Gastroesophageal sphincter (tissue), 3 donors: ENCODE measurements around the gene DYNLL2.

Experiments used
- CTCF ChIP-seq, 4 experiments: fragments of 200-600 bp in 2 of 4; fragments of 450-650 bp in 2 of 4; sonication (generic) in 1 of 4; IDR thresholded peaks; one replicate each; pipeline ENCODE4 v1.5.1; 2017 to 2019; ENCODE audit warnings: antibody characterized with exemption in 4 of 4, mild to moderate bottlenecking in 2 of 4, moderate library complexity in 2 of 4
- POLR2A ChIP-seq, 2 donors: fragments of 450-650 bp; IDR thresholded peaks; one replicate each; pipeline ENCODE4 v1.6.1; 2017; ENCODE audit warnings: antibody characterized with exemption in 2 of 2, mild to moderate bottlenecking in 2 of 2, moderate library complexity in 1 of 2

- TF ChIP-seq CTCF (IDR thresholded peaks at IDR 0.05) (no peak), POLR2A (IDR thresholded peaks at IDR 0.05) (no peak)
Observed at GRCh38 chr17:58061672-58062071, 21.5 kb upstream of the DYNLL2 start.
